GM06990 (cell line): Measurements from ENCODE around the gene NPAS2.

Experiments used
- DNase-seq: peaks from one replicate; pipeline ENCODE4 v3.0.0-alpha.2; 2011; ENCODE audit not compliant: insufficient read length; ENCODE audit errors: extremely low read depth
- H3K27me3 ChIP-seq: replicated peaks from 2 replicates; pipeline ENCODE4 v1.6.0; 2011; ENCODE audit warnings: low read length; ENCODE audit not compliant: control insufficient read depth, insufficient read depth
- H3K36me3 ChIP-seq: 2 replicates; pipeline ENCODE4 v1.5.1; 2011; ENCODE audit warnings: low read length; ENCODE audit not compliant: control insufficient read depth, insufficient read depth
- H3K4me3 ChIP-seq: replicated peaks from 2 replicates; pipeline ENCODE4 v1.5.1; 2011; ENCODE audit warnings: low read depth, mild to moderate bottlenecking, control low read depth, low read length
- TF ChIP-seq, protein P1 (sequence below): IDR thresholded peaks from 2 replicates; pipeline ENCODE4 v1.5.1; 2011; ENCODE audit warnings: low read length, control low read depth, mild to moderate bottlenecking, inconsistent platforms; ENCODE audit not compliant: insufficient read depth, poor library complexity, severe bottlenecking

Gene NPAS2

DNA sequence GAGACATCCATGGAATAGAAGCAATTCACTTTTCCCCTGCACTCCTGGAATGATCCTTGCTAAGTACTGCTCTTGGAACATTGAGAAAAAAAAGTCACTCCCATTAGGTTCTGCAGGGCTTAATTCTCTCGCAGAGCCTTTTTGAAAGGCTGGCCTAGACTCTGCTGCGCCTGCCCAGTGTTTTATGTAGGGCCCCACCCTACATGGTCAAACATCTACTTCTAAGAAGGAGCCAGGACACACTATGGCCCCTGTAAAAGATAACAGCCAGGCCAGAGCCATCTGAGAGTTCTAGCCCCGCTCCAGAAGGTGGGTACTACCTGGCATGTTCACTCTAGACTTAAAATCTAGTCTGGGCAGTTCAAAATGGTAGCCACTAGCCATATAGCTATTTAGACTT, 30.6 kb upstream of the NPAS2 start:
- Histone ChIP-seq H3K27me3 (no peaks in the 10 kb centered on the region; the same call in 1 of the 2 replicates), H3K4me3 (no peak overlapping the region), H3K36me3 (no peaks in the 10 kb centered on the region)
- DNase-seq, result no peak
- TF ChIP-seq, protein P1, sequence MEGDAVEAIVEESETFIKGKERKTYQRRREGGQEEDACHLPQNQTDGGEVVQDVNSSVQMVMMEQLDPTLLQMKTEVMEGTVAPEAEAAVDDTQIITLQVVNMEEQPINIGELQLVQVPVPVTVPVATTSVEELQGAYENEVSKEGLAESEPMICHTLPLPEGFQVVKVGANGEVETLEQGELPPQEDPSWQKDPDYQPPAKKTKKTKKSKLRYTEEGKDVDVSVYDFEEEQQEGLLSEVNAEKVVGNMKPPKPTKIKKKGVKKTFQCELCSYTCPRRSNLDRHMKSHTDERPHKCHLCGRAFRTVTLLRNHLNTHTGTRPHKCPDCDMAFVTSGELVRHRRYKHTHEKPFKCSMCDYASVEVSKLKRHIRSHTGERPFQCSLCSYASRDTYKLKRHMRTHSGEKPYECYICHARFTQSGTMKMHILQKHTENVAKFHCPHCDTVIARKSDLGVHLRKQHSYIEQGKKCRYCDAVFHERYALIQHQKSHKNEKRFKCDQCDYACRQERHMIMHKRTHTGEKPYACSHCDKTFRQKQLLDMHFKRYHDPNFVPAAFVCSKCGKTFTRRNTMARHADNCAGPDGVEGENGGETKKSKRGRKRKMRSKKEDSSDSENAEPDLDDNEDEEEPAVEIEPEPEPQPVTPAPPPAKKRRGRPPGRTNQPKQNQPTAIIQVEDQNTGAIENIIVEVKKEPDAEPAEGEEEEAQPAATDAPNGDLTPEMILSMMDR, result no peak

DNA sequence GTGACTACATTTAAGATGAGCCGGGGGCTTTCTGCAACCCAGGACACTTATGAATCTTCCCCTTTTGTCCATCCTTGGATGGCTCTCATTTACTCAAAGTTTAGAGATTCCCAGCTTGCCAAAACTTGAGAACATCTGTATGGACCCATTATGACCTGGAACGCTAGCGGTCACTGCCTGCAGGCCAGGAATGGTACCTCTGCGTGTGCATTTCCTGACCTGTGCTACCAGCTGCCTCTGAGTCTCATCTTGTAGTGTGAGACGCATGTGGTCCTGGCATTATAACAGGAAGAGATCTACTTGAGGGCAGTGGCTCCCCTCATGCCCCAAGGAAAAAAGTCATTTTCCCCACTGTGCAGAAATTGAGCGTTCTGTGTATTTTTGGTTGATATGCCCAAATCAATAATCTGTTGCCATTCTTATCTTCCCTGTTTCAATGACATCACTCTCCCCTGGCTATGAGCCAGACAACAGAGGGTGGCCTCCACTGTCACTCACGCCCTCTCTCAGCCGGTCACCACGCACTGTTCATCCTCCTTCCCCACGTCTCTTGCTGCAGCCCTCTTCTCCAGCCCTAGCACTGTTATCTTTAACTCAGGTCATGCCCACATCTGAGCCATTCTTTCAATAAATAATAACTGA, 28.5 kb upstream of the NPAS2 start:
- TF ChIP-seq, protein P1, result no peak
- no peak overlapping the region for H3K4me3 ChIP-seq
- no peak for DNase-seq

DNA sequence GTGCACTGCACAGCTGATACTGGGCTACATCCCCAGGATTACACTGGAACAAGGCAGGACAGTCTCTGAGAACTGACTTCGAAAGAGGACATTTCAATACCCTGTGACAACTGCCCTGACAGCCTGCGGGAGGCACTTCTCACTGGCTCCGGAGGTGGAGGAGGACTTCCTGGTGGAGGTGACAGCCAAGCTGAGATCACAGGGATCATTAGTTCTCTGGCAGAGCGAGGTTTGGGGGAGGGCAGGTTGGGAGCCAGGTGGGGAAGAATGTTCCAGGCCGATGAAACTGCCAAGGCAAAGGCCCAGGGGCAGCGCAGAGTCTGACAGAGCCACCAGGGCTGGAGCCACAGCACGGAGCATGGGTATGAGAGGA, 28.0 kb upstream of the NPAS2 start:
- Histone ChIP-seq H3K36me3 (no peaks in the 10 kb centered on the region), H3K27me3 (no peaks in the 10 kb centered on the region; the same call in none of the 2 replicates), H3K4me3 (no peak overlapping the region)
- TF ChIP-seq, protein P1, result no peak
- DNase-seq, result no peak

More for the DNA sequence above, 28.5 kb upstream of the NPAS2 start:
- no peaks in the 10 kb centered on the region; the same call in none of the 2 replicates for H3K27me3 ChIP-seq
- no peaks in the 10 kb centered on the region for H3K36me3 ChIP-seq

DNA sequence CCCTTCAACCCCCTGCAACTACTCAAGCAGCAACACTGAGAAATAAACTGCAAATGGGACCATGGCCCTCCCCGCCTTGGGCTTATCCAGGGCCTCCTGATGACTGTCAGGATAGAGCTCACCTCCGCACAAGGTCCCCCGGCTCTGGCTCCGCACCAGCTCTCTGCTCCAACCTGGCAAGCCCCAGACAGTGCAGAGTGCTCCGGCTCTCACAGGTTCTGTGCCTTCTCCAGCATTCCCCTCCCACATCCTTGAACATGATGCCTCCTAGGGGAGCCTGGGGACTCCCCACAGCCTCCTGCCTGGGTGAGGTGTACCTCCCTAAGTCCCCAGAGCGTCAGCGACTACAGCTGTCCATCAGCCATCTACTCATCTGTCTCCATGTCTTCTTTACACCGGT, 26.7 kb upstream of the NPAS2 start:
- no peak overlapping the region for H3K4me3 ChIP-seq
- DNase-seq, result no peak
- no peaks in the 10 kb centered on the region for H3K36me3 ChIP-seq

DNA sequence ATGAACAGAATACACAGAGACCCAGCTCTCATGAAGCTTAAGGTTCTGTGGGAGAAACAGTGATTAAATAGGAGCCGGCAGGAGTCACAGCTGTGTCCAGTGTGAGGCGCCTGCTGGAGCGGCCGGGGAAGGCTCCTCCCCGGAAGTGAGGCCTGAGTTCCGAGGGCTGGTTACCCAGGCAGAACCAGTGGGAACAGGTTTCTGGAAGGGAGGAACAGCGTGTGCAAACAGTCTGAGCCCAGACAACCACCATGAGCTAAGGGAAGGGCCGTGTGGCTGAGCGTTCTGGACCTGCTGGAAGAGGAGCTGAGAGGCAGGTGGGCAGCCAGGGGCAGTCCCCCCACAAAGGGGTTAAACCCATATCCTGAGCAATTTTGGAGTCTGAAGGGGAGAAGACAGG, 26.0 kb upstream of the NPAS2 start:
- no peak for DNase-seq
- no peak overlapping the region for H3K4me3 ChIP-seq
- H3K36me3 ChIP-seq, result no peaks in the 10 kb centered on the region
- TF ChIP-seq, protein P1, result no peak
- H3K27me3 ChIP-seq, result no peaks in the 10 kb centered on the region; the same call in none of the 2 replicates

More for the DNA sequence above, 26.7 kb upstream of the NPAS2 start:
- TF ChIP-seq, protein P1, result no peak
- no peaks in the 10 kb centered on the region; the same call in none of the 2 replicates for H3K27me3 ChIP-seq
